NCI-H2196 treated with DMSO at 0.1 percent for 48 hours (cell line): ENCODE measurements around the gene ADISSP.
"Not testable (repeated sequence)": the region's sequence is repeated elsewhere in the genome, so short reads cannot be mapped to it uniquely, and the experiment has no call there.

ENCODE experiments used
- DNase-seq: peaks from one replicate; lab custom pipeline; 2025; ENCODE audit not compliant: unreplicated experiment; lab: John Stamatoyannopoulos, UW

ADISSP gene

GRCh38 chr20:3797592-3798372 lies 30.2 kb upstream of the ADISSP start:
- no peak for DNase-seq

DNA sequence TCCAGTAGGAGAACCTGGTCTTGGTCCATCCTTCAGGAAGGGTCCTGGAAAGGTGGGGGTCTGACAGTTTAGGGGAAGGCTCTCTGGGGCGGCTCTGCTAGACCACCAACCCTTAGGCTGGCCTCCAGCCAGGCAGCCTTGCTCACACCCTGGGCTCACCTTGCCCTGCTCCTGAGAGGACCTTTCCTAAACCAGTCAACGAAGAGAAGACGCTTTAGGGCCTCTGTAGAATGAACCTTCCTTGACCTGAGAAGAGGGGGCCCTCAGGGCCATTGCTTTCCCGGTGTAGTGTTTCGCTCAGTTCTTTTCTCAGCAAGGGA lies 29.6 kb upstream of the ADISSP start:
- DNase-seq = no peak

DNA sequence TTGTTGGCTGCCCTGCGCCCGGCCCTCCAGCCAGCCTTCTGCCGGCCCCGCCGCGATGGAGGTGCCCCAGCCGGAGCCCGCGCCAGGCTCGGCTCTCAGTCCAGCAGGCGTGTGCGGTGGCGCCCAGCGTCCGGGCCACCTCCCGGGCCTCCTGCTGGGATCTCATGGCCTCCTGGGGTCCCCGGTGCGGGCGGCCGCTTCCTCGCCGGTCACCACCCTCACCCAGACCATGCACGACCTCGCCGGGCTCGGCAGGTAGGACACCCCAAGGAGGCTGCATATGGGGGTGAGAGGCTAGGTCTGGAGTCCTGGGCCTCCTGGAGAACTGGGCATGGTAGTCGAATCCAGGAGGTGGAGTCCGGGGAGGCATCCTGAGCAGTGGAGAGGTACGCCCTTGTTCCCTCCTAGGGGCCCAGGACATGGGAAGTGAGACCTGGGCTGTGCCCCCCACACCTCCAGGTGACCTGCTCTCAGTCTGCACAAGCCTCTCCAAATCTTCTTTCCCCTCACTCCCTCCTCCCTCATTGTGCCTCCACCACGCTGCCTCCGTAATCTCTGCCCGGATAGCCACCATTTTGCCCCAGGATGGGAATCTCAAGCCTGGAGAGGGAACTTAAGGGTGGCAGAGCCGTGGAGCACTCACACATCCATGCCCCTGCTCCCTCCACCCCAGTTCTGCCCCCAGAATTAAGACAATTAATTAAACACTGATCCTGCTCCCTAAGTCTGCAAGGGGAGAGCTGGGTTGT lies 29.1 kb upstream of the ADISSP start:
- no peak for DNase-seq

- peak; percentile 86 for DNase-seq
These were observed 28.2 kb upstream of the ADISSP start, which contains the start of gene CDC25B for GRCh38 chr20:3795511-3796468. Gene CDC25B, plus strand, starts transcription at chr20:3796310. Its CDS starts 222 bp downstream, at chr20:3796532.

GRCh38 chr20:3794701-3795420 lies 27.3 kb upstream of the ADISSP start:
- no peak for DNase-seq

GRCh38 chr20:3794168-3794567 lies 26.6 kb upstream of the ADISSP start:
- DNase-seq = not testable (repeated sequence)

DNA sequence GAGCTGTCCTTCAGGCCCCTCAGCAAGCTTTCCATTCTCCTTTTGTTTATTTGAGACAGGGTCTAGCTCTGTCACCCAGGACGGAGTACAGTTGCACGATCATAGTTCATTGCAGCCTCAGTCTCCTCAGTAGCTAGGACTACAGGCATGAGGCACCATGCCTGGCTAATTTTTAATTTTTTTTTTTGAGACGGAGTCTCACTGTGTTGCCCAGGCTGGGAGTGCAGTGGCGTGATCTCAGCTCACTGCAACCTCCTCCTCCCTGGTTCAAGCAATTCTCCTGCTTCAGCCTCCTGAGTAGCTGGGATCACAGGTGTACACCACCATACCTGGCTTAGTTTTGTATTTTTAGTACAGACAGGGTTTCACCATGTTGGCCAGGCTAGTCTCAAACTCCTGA lies 21.6 kb upstream of the ADISSP start:
- not testable (repeated sequence) for DNase-seq

DNA sequence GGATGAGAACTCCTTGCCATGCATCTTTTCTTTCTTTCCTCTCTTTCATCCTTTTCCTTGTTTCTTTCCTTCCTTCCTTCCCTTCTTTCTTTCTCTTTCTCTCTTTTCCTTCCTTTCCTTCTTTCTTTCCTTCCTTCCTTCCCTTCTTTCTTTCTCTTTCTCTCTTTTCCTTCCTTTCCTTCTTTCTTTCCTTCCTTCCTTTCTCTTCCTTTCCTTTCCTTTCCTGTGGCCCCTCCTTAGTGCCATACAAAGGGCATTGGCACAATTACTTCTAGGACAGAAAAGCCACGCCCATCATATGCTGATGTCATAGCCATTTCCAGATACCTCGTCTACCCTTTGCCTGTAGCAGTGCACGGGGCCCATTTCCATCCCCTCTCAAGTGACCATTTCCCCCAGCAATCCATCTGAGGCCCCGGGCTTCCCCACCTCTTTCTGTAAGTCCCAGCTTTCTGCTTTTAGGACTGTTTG lies 21.2 kb upstream of the ADISSP start:
- no peak for DNase-seq

GRCh38 chr20:3787324-3788014 lies 19.9 kb upstream of the ADISSP start:
- no peak for DNase-seq

DNA sequence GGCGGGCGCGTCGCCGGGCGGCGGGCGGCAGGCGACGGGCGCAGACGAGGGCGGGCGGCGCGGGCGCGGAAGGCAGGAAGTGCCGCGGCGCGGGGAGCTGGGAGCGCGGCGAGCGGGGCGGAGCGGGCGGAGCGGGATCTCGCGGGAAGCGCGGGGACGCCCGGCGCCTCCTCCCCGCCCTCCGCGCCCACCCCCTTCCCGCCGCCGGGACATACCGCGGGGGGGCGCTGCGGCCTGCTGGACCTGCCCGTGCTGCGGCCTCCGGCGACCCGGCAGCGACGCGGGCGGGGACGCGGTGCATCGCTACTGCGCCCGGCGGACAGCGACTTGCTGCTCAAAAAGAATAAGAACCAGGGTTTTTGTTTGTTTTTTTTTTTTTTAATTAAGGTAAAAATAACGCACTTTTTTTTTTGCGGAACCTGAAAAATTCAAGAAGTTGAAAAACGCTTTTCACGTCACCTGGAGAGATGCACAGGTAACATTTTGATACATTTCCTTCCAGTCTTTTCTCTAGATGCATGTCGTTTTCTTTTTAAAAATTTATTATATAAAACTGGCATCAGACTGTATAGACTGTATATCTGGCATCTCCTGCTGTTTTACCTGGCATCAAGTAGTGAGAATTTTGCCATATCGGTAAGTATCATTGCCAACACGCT lies 19.2 kb upstream of the ADISSP start, which contains the start of gene CENPB:
Gene CENPB (minus strand): TSS at position 76 of the 659 bp plus-strand sequence. CDS start 257 bp downstream, outside the sequence.
- peak; percentile 76 for DNase-seq

DNA sequence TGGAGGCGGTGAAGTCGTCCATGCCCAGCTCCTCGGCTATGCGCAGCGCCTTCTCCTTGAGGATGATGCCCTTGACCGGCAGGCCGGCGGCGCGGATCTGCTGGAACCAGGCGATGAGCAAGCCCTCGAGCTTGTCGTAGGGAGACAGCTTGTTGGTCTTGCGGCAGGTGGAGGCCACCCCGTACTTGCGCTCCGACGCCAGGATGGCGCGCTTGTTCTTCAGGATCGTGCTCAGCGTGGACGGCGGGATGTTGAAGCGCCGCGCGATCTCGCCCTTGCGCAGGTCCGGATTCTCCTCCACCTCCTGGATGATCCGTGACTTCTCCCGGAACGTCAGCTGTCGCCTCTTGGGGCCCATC lies 18.6 kb upstream of the ADISSP start:
- DNase-seq = no peak

DNA sequence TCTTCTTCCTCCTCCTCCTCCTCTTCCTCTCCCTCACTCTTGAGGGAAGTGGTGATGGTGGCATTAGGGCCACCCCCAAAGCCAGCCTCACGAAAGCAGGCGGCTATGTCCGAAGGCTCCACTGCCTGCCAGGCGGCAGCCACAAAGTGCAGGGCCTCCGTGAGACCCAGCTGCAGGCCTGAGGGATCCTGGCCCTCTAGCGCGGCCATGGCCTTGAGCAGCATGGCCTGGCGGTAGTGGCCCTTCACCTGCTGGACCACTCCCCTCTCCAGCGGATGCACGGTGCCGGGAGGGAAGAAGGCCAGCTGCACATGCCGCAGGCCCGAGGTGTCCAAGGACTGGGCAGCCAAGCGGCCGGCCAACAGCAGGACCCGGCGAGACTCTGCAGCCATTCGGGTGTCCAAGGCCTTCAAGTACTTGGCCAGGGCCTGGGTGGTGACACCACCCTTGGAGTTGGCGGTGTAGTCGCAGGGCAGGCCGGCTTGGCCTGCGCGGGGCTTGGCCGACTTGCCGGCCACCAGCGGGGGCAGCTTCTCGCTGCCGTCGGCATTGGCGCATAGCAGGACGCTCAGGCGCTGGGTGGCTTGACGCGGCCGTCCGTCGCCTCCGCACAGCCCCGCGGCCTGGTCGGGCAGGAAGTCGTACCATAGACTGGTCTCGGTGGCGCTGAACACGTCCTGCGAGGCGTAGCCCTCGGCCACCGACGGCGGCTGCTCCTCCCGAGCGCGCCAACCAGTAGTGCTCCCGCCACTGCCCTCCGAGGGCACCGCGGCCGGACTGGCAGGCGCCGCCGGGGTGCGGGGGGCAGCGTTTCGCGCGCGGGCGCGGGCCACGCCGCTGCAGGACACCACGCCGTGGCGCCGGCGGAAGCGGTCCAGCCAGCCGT lies 17.9 kb upstream of the ADISSP start:
- no peak for DNase-seq

DNA sequence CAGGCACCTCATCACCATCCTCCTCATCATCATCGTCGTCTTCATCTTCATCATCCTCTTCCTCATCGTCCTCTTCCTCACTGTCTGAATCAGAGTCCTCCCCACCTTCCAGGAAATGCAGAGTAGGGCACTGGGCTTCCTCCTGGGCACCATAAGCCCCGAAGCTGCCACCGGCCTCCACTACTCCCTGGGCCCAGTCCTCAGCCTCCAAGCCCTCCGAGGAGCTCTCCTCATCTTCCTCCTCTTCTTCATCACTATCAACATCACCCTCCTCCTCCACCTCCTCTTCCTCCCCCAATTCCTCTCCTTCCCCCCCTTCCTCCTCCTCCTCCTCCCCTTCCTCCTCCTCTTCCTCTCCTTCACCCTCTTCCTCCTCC lies 17.3 kb upstream of the ADISSP start:
- DNase-seq = no peak

DNA sequence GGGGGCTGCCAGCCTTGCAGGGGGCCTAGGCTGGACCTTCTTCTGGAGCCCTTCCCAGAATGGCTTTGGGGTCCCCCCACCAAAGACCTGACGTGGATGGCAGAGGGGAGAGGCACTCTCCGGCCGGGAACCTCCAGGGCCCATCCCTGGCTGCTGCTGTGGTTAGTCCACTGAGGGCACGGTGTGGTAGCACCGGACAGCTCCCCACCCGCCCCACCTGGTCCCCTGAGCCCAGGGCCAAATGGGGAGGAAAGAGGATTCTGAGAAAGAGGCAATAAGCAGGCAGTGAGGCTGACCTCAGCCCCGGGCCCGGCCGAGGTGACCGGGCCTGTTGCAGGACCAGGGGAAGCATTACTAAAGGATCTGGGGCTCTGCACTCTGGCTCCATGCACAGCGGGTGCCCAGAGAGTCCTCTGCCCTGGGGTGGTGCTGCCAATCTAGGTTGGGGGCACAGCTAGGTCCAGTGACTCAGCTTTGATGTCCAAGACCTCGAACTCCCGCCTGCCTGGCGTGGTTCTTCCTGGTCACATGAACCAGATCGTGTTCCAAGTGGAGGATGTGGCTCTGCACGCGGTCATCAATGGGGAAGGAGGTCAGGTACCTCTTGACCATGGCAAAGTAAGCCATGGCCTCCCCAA lies 16.8 kb upstream of the ADISSP start:
- DNase-seq = no peak

DNA sequence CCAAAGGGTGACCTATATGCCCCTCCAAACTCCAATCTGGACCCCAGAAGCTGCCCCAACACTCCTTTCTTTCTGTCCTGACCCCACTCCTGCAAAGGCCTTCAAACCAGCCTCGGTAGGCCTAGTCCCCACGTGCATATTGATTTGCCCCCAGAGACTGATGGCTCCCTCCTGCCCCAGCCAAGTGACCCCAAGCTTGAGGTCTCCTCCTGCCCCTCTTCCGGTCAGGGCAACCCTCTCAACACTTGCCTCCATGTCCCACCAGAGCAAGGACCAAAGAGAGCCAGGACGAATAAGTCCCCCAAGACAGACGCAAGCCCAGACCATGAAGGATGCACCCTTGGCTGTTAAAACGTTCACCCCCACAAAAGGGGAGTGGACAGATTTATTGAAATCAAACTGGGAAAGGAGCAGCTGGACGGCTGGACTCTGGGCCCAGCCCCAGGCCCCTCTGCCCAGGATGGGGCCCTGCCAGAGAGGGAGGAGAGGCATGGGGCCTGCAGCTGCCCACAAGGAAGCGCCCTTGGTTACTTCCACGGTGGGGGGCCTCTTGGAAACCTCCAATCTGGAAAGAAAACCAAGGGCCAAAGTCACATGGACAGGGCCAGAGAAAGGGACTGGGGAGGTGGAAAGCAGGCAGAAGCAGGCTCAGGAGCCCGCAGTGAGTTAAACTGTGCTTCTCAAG lies 16.1 kb upstream of the ADISSP start:
- DNase-seq = no peak

DNA sequence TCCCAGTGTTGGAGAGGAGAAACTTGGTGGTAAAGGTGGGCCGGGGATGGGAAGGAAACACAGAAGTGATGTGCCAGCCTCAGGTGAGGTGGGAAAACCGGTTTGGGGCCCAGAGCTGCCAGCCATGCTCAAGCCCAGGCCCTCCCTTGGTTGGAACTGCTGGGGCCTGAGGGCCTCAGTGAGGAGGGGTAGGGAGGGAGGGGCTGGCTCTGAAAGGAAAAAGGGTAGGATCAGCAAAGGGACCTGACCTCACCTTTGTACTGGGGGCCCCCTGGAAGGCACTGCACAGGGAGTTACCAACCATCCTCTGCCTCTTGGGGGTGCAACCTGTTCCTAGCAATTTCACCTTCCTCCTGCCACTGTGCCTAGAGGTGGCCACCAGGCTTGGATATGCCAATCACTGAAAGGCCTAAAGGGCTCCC lies 15.5 kb upstream of the ADISSP start:
- DNase-seq = no peak

- no peak for DNase-seq
These were observed 15.0 kb upstream of the ADISSP start for GRCh38 chr20:3782597-3782996.
